Measurements from ENCODE around the gene ANGEL2.
"Not testable (repeated sequence)": the region's sequence is repeated elsewhere in the genome, so short reads cannot be mapped to it uniquely, and the experiment has no call there.

ANGEL2 gene

DNA sequence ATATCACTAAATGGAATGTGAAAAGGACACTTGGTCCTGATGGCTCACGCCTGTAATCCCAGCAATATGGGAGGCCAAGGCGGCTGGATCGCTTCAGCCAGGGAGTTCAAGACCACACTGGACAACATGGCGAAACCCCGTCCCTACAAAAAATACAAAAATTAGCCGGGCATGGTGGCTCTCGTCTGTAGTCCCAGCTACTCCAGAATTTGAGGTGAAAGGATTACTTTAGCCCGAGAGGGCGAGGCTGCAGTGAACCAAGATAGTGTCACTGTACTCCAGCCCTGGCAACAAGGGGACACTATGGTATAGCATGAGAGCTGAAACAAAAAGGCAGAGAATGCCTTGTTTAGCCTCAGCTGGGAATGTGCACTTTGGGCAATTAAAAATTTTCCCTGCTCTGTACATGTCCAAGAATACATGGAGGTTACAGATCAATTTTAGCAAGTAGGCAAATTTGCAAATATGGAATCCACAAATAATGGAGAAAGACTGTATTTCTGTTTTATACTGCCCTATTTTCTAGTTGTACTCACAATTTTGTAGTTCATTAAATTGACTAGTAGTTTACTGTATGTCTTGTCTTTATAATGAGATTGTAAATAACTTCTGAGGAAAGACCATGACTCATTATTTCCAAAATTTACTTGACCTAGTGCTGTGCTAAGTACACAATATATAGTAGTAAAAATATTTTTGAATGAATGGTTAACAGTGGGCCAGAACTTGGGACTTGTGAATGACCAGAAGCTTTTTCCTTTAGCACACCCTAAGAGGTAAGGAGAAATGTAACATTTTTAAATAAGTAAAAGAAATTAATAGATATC lies 2.0 kb upstream of the ANGEL2 start:
- ATAC-seq: no peak

DNA sequence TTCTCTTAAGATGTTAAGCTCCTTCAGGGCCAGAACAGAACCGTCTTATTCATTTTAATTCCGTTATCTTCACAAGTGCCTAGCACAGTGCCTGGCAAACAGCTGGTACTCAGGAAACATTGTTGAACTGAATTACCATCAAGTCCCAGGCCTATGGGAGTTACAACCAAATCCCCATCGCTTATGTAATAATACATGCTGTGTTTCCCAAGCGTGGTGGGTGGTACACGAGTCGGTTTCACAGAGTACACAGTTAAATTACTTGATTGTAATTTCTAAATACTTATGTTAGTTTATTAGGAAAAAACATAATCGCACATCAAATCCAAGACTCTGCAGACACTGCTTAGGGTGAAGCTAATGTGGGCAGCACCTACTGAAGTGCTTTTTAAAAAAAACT lies 1.0 kb downstream of the ANGEL2 start:
- ATAC-seq: no peak

DNA sequence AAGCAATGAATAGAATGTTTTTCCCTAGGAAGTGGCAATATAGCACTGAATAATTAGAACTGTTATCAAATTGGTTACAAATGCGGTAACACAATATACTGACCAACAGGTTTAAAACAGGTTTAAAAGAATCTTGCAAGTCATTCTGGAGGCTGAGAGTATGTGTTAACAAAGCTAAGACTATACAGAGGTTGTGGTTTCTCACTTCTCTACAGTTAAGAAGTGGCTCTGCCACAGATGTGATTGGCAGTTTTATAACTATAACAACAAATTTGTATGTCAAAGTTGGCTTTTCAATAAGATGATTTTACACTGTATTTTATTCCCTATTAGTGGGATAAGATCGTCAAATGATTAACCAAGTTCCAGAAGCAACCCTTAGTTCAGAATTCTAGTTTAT lies 7.1 kb downstream of the ANGEL2 start:
- no peak for ATAC-seq

DNA sequence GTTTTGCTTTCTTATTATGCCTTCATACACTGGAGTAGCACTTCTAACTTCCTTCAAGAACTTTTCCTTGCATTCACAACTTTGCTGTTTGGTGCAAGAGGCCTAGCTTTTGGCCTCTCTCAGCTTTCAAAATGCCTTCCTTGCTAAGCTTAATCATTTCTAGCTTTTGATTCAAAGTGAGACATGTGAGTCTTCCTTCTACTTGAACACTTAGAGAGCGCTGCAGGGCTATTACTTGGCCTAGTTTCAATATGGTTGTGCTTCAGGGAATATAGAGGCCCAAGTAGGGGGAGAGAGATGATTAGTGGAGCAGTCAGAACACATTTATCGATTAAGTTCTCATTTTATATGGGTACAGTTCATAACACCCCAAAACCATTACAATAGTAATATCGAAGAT lies 12.4 kb downstream of the ANGEL2 start:
- ATAC-seq: peak; percentile 84 to 93

DNA sequence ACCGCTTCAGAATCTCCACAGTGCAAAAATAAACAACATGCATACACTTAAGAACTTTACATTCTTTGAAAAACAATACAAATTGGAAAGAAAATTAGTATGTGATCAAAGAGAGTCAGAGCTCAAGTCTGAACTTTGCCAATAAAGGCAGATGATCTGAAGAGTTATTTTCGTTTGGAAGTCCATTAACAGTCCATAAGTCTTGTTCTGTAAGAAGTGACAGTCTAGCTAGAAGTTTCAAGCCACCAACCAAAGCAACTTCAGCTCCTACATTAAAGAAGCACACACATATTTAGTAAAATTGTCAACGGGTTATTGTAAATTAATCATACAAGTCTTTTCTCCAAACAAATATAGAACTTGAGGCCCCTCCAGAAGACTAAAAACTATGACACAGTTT lies 20.7 kb downstream of the ANGEL2 start:
- ATAC-seq: no peak

DNA sequence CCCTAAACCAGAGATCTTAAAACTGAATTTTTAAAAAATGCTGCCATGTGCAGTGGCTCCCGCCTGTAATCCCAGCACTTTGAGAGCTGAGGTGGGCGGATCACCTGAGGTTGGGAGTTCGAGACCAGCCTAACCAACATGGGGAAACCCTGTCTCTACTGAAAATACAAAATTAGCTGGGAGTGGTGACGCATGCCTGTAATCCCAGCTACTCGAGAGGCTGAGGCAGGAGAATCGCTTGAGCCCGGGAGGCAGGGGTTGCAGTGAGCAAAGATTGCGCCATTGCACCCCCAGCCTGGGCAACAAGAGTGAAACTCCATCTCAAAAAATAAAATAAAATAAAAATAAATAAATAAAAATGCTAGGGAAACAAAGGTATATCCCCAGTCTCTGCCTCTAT lies 21.7 kb downstream of the ANGEL2 start:
- not testable (repeated sequence) for ATAC-seq

DNA sequence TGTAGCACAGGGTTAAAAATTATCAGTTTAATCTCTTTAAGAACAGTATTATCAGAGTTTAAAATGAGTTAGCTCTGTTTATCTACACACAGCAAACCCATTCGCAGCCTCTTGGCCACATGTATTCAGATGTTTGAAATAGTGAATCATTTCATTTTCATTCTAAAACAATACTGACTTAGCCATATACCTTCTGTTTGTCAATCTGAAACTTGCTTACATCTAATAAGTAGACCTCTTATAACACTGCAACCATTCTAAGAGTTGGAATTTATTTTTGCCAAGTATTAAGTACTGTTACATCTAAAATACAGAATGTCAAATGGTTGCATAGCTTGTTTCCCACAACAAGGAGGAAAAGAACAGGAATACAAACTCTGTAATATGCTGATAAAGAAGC lies 25.4 kb downstream of the ANGEL2 start:
- peak; percentile 63 to 79 for ATAC-seq

DNA sequence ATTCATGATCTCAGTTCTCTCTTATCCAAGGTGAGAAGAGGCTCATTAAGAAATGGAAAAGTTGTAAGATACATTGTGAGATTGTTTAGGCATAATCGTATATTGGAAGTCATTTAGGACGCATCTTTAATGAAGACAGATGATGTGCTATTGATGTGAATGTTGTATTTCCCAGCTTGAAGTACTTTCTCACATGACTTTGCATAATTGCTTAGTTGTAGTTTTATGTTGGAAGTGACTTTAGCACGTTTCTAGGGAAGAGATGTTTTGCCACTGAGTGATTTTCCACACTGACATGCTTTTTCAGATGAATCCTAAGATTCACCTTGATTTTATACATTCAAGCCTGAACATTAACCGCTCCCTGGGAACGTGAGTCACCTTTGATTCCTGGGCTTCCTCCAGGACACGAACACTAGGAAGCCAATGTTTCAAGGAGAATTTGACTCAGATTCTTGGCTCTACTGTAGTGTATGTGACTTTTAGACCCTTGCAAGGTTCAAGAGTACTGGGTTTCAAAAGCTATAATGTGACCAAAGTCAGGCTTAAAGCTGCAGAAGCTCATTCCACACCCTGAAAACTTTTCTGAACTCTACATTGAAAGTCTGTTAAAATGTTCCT lies 27.9 kb downstream of the ANGEL2 start:
- no peak for ATAC-seq

DNA sequence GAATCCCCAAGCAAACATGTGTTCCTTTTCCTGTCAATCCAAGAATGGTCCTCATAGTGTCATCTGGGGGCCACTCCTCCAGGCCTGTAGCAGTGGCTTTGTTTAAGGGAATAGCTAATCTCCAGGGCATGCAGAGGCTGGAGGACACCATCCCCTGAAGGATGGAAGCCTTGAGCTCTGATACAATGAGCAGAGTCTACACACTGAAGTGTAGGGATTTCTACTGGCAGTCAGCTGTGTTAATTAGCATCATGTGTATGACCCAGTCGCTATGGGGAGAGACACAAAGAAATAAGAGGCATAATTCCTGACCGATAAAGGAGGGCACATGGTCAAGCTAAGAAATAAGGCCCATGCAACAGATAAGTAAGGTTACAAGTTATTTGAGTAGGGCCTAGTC lies 29.1 kb downstream of the ANGEL2 start:
- no peak for ATAC-seq

DNA sequence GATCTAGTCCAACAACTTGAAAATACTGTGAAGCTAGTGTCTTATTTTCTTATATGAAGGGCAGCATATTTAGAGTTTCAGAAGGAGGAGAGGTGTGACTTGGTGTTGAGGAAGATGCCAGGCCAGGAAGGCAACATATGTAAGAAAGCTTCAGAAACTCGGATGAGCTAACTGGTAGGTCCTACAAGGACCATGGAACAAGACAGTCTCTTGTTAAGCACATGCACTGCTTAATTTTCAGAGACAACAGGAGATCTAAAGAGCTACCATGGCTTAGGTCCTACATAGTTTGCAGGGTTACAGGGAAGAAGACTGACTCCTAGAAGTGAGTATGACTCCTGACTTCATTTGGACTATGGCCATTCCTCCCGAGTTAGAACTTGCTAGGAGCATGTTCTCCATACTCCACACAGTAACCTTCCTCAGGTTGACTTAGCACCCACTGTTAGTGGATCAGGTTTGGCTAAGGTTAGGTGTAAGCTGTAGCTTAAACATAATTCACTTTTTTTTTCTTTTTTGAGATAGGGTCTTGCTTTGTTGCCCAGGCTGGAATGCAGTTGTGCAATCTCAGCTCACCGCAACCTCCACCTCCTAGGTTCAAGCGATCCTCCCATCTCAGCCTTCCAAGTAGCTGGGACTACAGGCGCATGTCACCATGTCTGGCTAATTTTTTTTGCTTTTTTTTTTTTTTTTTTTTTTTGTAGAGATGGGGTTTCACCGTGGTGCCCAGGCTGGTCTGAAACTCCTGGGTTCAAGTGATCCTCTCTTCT lies 31.0 kb downstream of the ANGEL2 start:
- no peak for ATAC-seq

DNA sequence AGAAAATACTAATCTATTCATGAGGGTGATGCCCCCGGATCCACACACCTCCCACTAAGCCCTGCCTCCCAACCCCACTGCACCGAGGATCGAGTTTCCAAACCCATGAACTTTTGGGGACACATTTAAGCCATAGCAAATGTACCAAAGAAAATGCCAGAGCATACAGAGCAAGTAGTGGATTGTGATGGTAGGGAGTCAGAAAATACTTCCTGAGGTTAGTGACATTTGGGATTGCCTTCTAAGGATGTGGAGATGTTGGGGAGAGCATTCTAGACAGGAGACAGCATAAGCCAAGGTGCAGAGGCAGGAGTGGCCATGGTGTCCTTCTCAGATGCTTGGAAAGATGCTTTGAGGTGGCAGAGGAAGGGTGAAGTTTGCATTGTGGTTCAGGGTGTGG lies 32.2 kb downstream of the ANGEL2 start:
- ATAC-seq: no peak

DNA sequence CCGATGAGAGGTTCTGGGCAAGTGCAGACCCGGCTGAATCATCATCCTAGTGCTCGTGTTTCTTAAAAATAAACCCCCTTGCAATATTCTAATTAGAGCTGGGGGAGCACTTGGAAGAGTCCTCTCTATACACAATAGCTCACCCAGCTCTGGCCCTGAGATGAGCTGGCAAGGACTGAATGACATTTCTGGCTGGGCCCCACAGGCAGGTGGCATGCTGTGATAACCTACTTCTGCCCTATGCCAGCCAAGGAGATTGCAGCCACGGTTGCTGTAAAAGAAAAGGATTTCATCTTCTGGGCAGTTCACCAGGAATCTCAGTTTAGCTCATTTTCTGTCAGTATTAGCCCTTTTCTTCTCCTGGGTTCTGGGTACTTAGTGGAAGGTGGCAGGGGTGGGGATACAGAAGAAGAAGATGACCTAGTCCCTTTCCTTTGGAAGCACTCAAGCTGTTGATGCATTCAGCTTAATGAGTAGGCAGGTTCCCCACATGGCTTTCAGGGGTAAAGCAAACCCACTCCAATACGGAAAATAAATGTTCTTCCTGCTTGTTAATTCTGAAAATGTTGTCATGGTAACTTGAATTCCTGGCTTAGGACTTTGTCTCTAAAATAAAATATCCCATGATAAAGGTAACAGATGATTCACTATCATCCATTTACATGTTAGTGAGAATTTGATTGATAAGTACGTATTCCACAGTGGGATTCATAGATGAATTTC lies 33.1 kb downstream of the ANGEL2 start:
- ATAC-seq: no peak

DNA sequence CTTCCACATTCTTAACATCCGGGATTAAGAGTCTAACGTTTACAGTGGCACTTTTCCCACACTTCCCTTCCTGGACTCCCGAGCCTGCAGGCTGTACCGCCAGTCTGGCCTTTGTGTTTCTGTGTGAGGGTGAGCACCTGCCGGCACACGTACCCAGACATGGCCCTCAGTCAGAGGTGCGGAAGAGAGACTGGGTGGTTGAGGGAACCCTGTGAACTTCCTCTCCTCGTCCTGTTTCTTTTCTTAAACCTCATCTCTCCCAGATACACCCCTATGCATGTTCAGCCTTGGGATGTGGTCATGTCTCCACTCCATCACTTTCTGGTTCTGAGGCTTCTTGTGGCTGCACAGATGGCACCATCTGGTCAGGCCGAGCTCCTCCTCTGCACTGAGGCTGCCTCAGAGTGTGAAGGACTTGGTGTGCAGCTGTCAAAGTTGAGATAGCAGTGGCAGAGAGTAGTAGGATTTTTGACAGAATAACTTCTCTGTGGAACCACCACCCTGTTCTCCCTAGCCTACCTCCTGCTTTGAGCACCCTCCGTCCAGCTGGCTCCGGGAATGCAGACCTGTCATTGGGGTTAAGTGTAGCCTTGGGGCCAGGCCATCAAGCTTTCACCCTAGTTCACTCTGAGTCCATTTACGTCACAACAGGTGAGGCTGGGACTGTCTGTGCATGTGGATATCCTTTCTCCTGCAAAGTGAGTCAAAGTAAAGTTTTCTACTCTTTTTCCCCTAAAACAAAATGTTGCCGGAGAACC lies 33.9 kb downstream of the ANGEL2 start:
- ATAC-seq: peak in 1 of 2 donors; percentile 17

DNA sequence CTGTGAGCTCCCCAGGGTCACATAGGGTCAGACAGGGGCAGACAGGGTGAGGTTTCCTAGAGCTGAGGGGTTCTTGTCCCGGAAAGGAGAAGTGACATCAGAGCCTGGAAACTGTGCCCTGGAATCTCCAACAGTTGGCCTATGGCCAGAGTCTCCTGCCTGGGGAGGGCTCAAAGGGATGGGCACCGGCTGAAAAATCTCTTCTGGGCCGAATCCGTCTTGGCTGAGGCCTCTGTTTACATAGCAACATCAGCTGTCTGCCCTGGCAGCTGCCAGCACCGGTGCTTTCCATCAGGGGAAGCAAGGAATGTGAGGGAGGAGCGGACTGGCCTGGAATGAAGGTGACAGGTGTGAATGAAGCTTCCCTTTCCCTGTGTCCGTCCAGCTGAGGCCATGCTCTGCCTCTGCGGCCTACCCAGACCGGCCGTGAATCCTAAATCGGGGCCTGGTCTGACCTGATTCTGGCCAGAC lies 34.6 kb downstream of the ANGEL2 start:
- no peak for ATAC-seq

DNA sequence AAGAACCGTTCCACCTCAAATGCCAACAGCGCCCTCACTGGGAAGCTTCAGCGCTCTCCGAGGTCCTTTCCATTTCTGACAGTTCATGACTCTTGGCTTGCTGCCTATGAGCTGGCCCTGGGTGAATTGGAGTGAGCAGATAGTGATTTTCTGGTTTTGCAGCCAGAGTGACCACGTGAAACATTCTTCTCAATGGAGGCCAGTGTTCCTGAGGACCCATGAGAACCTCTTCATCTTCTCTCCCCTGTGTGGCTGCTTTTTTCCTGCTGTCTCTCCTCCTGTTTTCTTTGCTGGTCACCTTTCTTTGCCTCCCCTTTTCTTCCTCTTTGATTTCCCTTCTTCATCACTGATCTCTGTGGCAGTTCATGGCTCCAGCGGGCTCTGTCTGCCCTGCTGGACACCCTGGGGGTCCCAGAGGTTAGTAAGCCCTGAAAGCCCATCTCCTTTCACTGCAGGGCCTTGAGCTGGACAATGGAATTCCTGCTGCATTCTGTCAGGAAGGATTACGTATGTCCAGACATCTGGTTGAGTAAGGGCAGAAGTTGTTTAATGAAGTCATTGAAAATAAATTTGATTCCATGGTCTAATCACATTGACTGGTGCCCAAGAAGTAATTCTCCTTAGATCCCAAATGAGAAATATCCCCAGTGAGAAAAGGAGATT lies 35.4 kb downstream of the ANGEL2 start:
- no peak for ATAC-seq

DNA sequence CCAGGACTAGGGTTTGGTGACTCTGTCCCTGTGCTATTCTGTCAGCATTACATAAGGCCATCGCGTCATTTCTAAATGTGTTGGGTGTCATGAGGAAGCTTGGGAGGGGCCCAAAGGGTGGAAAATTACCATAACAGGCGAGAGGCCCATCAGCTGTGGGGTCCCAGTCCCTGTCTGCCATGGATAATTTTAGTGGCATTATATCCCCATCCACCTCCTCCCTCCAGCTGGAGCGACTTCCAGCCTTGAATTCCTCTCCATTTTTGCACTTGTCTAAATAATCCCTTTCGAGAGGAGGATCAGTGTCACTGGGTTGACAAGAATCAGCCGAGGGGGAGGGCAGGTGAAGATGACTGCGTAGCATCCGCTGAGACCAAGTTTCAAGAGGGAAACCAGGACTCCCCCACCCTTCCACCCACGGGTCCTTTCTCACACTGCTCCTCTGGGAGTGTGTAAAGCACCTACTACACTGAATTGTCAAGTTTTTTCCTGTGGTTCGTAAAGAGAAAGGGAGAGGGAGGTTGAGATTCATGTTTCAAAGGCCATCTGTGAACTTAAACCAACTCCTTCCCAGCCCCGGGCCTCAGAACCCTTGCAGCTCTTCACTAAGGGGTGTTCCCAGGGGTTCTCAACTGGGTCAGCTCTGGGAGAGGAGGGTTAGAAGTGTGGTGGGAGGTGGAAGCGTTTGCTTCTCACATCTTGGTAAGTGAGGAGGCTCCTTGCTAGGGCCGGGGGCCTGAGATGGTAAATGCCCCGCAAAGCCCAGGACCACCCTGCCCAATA lies 36.1 kb downstream of the ANGEL2 start:
- peak; percentile 41 to 55 for ATAC-seq

DNA sequence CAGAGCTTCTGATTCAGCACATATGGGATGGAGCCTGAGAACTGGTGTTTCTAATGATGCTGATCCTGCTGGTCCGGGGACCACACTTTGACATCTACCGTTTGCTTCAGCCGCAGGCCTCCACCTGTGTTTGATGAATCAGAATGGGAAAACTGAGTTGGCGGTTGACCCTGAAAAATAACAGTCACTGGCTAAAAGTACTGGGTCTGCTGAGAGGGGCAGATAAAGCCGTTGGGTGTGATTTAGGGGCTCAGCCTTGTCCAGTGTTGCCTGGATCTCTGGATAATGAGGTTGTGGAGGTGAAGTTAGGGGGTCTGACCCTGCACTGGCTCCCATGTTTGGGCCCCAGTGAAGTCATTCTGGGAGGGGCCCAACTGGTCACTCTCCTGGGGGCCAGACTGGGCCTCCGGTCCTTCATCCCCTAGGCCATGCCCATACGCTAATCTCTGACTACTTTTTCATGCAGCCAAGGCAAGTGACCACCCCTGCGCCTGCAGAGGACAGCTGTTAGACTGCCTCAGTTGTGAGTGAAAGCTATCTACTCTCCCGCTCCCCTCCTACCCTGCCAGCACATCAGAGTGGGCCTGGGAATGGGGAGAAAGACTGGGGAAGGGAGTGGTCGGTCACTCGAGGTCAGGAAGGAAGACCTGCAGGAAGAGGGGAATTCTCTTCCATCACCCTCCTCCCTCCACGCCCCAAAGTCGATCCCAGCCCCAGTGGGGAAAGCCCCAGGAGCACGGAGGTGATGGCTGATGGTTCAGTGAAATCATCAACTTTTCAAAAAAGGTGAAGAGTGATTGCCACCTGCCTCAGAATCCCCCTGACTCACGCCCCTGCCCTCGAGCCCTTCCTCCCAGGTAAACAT lies 37.7 kb downstream of the ANGEL2 start:
- peak in 1 of 2 donors; percentile 59 for ATAC-seq

DNA sequence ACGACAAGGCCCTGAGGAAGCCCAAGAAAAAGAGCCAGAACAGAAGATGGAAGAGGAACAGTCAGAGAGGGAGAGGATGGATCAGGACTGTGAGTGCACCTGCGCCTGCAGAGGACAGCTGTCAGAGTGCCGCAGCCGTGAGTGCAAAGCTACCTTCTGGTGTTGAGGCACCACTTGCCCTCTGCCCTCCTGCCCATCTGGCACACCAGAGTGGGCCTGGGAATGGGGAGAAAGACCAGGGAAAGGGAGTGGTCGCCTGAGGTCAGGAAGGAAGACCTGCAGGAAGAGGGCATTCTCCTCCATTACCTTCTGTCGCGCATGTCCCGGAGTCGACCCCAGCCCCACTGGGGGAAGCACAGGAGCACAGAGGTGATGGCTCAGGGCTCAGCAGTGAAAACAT lies 39.1 kb downstream of the ANGEL2 start:
- no peak for ATAC-seq

DNA sequence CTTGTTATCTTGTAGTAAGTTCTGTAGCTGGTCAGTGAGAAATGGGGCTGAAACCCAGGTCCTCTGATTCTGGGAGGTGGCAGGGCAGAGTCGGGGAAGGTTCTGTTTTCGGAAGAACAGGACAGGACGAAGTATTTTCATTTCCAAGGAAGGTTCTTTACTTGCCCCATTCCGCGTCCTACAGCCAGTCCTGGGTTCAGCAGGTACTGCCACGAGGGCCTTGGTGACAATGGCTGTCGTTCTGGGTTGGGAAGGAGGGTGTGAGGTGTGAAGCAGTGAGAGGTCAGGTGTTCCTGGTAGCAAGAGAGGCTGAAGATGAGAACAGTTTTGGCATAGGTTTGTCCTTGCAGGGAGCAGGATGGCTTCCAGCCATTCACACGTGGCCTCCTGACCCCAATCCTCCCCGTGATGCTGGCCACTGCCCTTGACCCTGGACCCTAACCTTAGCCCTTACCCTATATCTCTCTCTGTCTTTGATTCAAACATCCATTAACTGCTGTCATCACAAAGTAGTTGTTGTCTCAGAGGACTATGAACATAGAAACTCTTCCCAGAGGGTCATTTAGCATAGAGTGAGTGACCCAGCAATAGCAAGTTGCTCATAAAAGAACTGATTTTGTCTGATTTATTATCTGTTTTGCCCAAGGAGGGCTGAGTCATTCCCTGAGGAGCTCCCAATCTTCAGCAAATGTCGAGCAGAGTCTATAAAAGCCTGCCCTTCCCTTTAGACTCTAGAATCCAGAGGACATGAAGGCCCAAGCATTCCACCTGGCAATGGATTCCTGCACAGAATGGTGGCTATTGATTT lies 40.4 kb downstream of the ANGEL2 start:
- ATAC-seq: no peak

All from activated CD4-positive, CD25-positive, alpha-beta regulatory T cell treated with anti-CD3 and anti-CD28 coated beads, Interleukin-2, amount 50 U/mL, for 24 hours (primary cell).